NCI-H2196 treated with DMSO at 0.1 percent for 48 hours (cell line): ENCODE measurements around the gene SPATA45.

Experiments used
- DNase-seq: peaks from one replicate; lab custom pipeline; 2025; ENCODE audit not compliant: unreplicated experiment; lab: John Stamatoyannopoulos, UW

Gene SPATA45

GRCh38 chr1:212782422-212783154 is 64.9 kb downstream of the SPATA45 start:
- peak; percentile 15 for DNase-seq

DNA sequence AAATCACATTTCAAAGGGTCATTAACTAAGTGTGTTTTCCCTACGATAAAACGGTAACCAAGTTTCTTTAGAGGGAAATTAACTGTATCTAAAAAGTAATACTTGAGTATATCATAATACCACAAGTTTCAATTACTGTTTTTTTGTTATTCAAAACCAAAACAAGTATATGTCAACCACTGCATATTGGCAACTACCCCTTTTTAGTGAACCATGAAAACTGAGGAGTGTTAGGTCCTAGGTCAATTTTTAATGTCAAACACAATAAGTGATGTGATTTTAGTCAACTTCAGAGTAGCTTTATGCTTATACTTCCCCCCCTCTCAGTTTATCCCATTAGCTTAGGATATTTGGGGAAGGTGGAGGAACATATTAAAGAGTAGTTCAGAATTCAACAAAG is 66.2 kb downstream of the SPATA45 start:
- DNase-seq = no peak

DNA sequence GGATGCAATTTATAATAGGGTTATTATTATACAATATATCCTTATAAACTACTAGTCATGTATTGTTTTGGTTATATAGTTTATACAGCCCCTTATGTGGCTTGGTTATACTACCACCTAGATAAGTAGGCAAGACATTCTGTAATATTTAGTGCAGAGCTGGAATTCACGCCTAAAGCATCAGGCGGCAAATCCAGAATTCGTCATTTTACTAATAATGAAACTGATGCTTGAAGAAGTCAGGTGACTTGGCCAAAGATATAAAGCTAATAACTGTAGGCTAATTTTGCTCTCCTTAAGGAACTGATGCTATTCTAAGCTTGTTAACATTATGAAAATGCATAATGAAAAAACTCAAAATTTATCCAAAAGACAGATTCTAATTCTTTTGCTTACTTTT is 66.7 kb downstream of the SPATA45 start:
- DNase-seq = no peak
